ENCODE measurements around the gene IFT88.

DNA sequence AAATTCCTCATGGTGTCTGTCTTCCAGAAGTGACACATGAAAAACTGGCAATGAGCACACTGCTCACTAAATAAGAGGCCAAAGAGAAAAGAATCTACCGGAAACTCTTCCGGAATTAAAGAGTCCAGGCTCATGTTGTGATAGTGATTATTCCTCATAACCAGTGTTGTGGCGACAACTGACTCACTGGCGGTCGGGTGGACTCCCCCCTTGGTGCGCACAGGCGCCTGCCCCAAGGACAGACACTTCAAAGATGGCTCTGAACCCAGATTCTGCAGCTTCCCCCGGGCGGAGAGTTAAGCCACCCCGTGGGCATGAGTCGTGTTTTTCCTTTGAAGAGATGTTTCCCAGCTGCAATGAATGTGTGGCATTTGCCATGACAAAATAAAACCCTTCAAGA, 146.8 kb downstream of the IFT88 start:
- no peak for TF ChIP-seq CTCF (IDR thresholded peaks at IDR 0.05 in 2 of 3, conservative IDR thresholded peaks at IDR 0.05 in 1 of 3; ENCODE audit: insufficient read depth in 2 of 3, low read depth in 1 of 3, low read length in 3 of 3)
- no peak for TF ChIP-seq YY1 (IDR thresholded peaks at IDR 0.05; ENCODE audit: borderline replicate concordance in 1 of 3, control insufficient read depth in 1 of 3, extremely low read depth in 1 of 3, insufficient read depth in 3 of 3, insufficient read length in 1 of 3, insufficient replicate concordance in 2 of 3, low read depth in 1 of 3, low read length in 2 of 3)
- no peak for TF ChIP-seq POLR2A (conservative IDR thresholded peaks at IDR 0.05)
- no peak for TF ChIP-seq STAT6 (CRISPR knock-in tag; IDR thresholded peaks at IDR 0.05)

Measured in K562 (cell line).